ENCODE results near the gene PCNX2.

DNA sequence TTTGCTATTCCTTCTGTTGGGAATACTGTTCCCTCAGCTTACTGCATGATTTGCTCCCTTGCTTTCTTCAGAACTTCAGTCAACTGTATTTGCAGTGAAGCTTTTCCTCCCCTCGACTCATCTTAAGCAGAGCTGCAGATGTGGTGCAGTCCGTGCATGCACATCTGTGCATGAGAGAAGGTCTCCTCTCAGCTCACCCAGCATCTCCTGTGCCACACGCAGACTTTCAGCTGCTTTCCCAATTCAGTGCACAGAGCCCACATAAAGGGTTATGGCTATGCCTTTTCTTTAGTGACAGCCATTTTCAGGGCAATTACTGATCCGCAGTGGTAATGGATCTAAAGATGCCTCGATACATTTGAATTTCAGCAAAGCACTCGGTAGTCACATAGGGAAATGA lies 358.6 kb downstream of the PCNX2 start:
- TF ChIP-seq, protein P1, sequence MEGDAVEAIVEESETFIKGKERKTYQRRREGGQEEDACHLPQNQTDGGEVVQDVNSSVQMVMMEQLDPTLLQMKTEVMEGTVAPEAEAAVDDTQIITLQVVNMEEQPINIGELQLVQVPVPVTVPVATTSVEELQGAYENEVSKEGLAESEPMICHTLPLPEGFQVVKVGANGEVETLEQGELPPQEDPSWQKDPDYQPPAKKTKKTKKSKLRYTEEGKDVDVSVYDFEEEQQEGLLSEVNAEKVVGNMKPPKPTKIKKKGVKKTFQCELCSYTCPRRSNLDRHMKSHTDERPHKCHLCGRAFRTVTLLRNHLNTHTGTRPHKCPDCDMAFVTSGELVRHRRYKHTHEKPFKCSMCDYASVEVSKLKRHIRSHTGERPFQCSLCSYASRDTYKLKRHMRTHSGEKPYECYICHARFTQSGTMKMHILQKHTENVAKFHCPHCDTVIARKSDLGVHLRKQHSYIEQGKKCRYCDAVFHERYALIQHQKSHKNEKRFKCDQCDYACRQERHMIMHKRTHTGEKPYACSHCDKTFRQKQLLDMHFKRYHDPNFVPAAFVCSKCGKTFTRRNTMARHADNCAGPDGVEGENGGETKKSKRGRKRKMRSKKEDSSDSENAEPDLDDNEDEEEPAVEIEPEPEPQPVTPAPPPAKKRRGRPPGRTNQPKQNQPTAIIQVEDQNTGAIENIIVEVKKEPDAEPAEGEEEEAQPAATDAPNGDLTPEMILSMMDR (IDR thresholded peaks at IDR 0.05) = no peak
- TF ChIP-seq POLR2A (IDR thresholded peaks at IDR 0.05) = no peak

All from heart left ventricle (tissue), 13 donors.